H9 (cell line): Measurements from ENCODE around the gene ZNF467. TPM values are rescaled to one million over a fixed set of nuclear protein-coding genes. Genes with fewer than 3 reads are reported as not detected.

ENCODE experiments used
- DNase-seq: peaks from one replicate; pipeline ENCODE4 v3.0.0-alpha.2; 2017
- H2AFZ ChIP-seq: one replicate; pipeline ENCODE4 v1.6.1; 2013; ENCODE audit warnings: mild to moderate bottlenecking, low read length, control low read depth, moderate library complexity
- H2AK5ac ChIP-seq: 2 replicates; pipeline ENCODE4 v1.6.1; 2013; ENCODE audit warnings: low read length, control low read depth, mixed read lengths; ENCODE audit not compliant: insufficient read length
- H2BK120ac ChIP-seq: one replicate; pipeline ENCODE4 v1.6.1; 2013; ENCODE audit warnings: low read depth, mild to moderate bottlenecking, low read length, control low read depth, inconsistent platforms; ENCODE audit not compliant: poor library complexity, severe bottlenecking
- H2BK12ac ChIP-seq: 2 replicates; pipeline ENCODE4 v1.6.1; 2013; ENCODE audit warnings: low read length, control low read depth, mixed read lengths, low read depth; ENCODE audit not compliant: insufficient read length
- H2BK15ac ChIP-seq: 2 replicates; pipeline ENCODE4 v1.6.1; 2013; ENCODE audit warnings: low read depth, low read length, control low read depth
- H2BK20ac ChIP-seq: one replicate; pipeline ENCODE4 v1.6.1; 2013; ENCODE audit warnings: low read depth, mild to moderate bottlenecking, low read length, control low read depth, inconsistent platforms; ENCODE audit not compliant: poor library complexity, severe bottlenecking
- H2BK5ac ChIP-seq: 2 replicates; pipeline ENCODE4 v1.6.1; 2013; ENCODE audit warnings: low read length, control low read depth, mixed read lengths; ENCODE audit not compliant: insufficient read length
- H3K14ac ChIP-seq: 2 replicates; pipeline ENCODE4 v1.6.1; 2013; ENCODE audit warnings: low read length, control low read depth; ENCODE audit not compliant: insufficient read depth
- H3K18ac ChIP-seq: 2 replicates; pipeline ENCODE4 v1.6.1; 2013; ENCODE audit warnings: low read depth, mild to moderate bottlenecking, mixed read lengths, low read length, control low read depth; ENCODE audit not compliant: insufficient read length
- H3K23ac ChIP-seq: 2 replicates; pipeline ENCODE4 v1.6.1; 2013; ENCODE audit warnings: low read length, control low read depth, mixed read lengths, low read depth; ENCODE audit not compliant: insufficient read length
- H3K23me2 ChIP-seq: 2 replicates; pipeline ENCODE4 v1.6.1; 2013; ENCODE audit warnings: low read depth, mild to moderate bottlenecking, mixed read lengths, low read length, control low read depth; ENCODE audit not compliant: insufficient read length, poor library complexity, severe bottlenecking
- H3K27ac ChIP-seq: 2 replicates; pipeline ENCODE4 v1.5.1; 2013; ENCODE audit warnings: low read length, control low read depth, mixed read lengths, low read depth; ENCODE audit not compliant: insufficient read length
- H3K27me3 ChIP-seq: 2 replicates; pipeline ENCODE4 v1.6.1; 2013; ENCODE audit warnings: low read length, control low read depth, inconsistent platforms; ENCODE audit not compliant: insufficient read depth
- H3K4ac ChIP-seq: 2 replicates; pipeline ENCODE4 v1.6.1; 2013; ENCODE audit warnings: low read depth, mild to moderate bottlenecking, control low read depth, inconsistent platforms, low read length, moderate library complexity
- H3K4me1 ChIP-seq: 2 replicates; pipeline ENCODE4 v1.6.1; 2013; ENCODE audit warnings: low read length, control low read depth, inconsistent platforms; ENCODE audit not compliant: insufficient read depth
- H3K4me2 ChIP-seq: 2 replicates; pipeline ENCODE4 v1.6.1; 2013; ENCODE audit warnings: low read length, control low read depth, mixed read lengths; ENCODE audit not compliant: insufficient read length, insufficient read depth
- H3K56ac ChIP-seq: 2 replicates; pipeline ENCODE4 v1.6.1; 2013; ENCODE audit warnings: low read depth, mild to moderate bottlenecking, mixed read lengths, low read length, control low read depth; ENCODE audit not compliant: insufficient read length
- H3K79me1 ChIP-seq: 2 replicates; pipeline ENCODE4 v1.6.1; 2013; ENCODE audit warnings: low read depth, mild to moderate bottlenecking, moderate library complexity, low read length, control low read depth, inconsistent platforms; ENCODE audit not compliant: insufficient read depth, poor library complexity, severe bottlenecking
- H3K79me2 ChIP-seq: 2 replicates; pipeline ENCODE4 v1.6.1; 2013; ENCODE audit warnings: low read length, control low read depth, inconsistent platforms; ENCODE audit not compliant: insufficient read depth
- H3K9ac ChIP-seq: 2 replicates; pipeline ENCODE4 v1.6.1; 2013; ENCODE audit warnings: low read length, control low read depth, mixed read lengths; ENCODE audit not compliant: insufficient read length; ENCODE audit errors: extremely low read depth
- H3K9me3 ChIP-seq: one replicate; pipeline ENCODE4 v1.6.1; 2013; ENCODE audit warnings: low read depth, low read length, inconsistent platforms; ENCODE audit not compliant: control insufficient read depth
- H3T11ph ChIP-seq: one replicate; pipeline ENCODE4 v1.6.1; 2013; ENCODE audit warnings: mild to moderate bottlenecking, low read length, control low read depth, inconsistent platforms
- H4K20me1 ChIP-seq: one replicate; pipeline ENCODE4 v1.6.1; 2013; ENCODE audit not compliant: control insufficient read depth, insufficient read length, insufficient read depth
- H4K5ac ChIP-seq: 2 replicates; pipeline ENCODE4 v1.6.1; 2013; ENCODE audit warnings: low read depth, mild to moderate bottlenecking, mixed read lengths, low read length, control low read depth; ENCODE audit not compliant: insufficient read length
- H4K8ac ChIP-seq: replicated peaks from 2 replicates; pipeline ENCODE4 v1.6.1; 2013; ENCODE audit warnings: low read length, control low read depth, mixed read lengths, low read depth; ENCODE audit not compliant: insufficient read length
- H4K91ac ChIP-seq: 2 replicates; pipeline ENCODE4 v1.6.1; 2013; ENCODE audit warnings: low read depth, mild to moderate bottlenecking, moderate library complexity, mixed read lengths, low read length, control low read depth; ENCODE audit not compliant: insufficient read length
- H3K27ac Mint-ChIP-seq, 3 experiments: 2 replicates in 2 of 3; 3 replicates in 1 of 3; pipeline ENCODE4 v1.8.0; 2020 to 2021; ENCODE audit warnings: mixed read lengths in 3 of 3, mild to moderate bottlenecking in 1 of 3, moderate library complexity in 1 of 3
- H3K27me3 Mint-ChIP-seq: 2 replicates; pipeline ENCODE4 v1.8.0; 2021; ENCODE audit warnings: low read depth, mild to moderate bottlenecking, moderate library complexity, mixed read lengths
- H3K36me3 Mint-ChIP-seq, 3 experiments: 2 replicates in 2 of 3; 3 replicates in 1 of 3; pipeline ENCODE4 v1.8.0; 2020 to 2021; ENCODE audit warnings: low read depth in 3 of 3, mixed read lengths in 3 of 3; ENCODE audit not compliant: insufficient read depth in 1 of 3
- H3K4me1 Mint-ChIP-seq, 2 experiments: 2 replicates each; pipeline ENCODE4 v1.8.0; 2020; ENCODE audit warnings: mixed read lengths in 2 of 2
- H3K4me3 Mint-ChIP-seq, 2 experiments: 2 replicates in 1 of 2; 3 replicates in 1 of 2; pipeline ENCODE4 v1.8.0; 2020 to 2021; ENCODE audit warnings: mild to moderate bottlenecking in 2 of 2, mixed read lengths in 2 of 2, moderate library complexity in 1 of 2
- H3K9me3 Mint-ChIP-seq, 2 experiments: 2 replicates in 1 of 2; 3 replicates in 1 of 2; pipeline ENCODE4 v1.8.0; 2020; ENCODE audit warnings: mild to moderate bottlenecking in 2 of 2, mixed read lengths in 2 of 2, moderate library complexity in 1 of 2
- CTCF ChIP-seq: fragments of 200-600 bp; sonication (generic); conservative IDR thresholded peaks from 3 replicates; pipeline ENCODE4 v1.8.0; 2021; ENCODE audit warnings: antibody characterized with exemption, mild to moderate bottlenecking
- WGBS: extraction: QIAGEN DNeasy Blood & Tissue Kit; methylation state at CpG from one replicate; pipeline ENCODE4 v1.1.7; 2013; ENCODE audit warnings: missing lambda C conversion rate, low lambda C conversion rate, mixed read lengths; ENCODE audit not compliant: insufficient read length; ENCODE audit errors: extremely low coverage; 5-methylcytosine and 5-hydroxymethylcytosine counted together
- total RNA-seq: library from RNA; stranded (reverse); gene quantifications from 2 replicates; pipeline ENCODE4 v1.2.1, GENCODE V29; 2021

Gene ZNF467
- total RNA-seq, 1 experiment from 2014 or later: 0.31 TPM

DNA sequence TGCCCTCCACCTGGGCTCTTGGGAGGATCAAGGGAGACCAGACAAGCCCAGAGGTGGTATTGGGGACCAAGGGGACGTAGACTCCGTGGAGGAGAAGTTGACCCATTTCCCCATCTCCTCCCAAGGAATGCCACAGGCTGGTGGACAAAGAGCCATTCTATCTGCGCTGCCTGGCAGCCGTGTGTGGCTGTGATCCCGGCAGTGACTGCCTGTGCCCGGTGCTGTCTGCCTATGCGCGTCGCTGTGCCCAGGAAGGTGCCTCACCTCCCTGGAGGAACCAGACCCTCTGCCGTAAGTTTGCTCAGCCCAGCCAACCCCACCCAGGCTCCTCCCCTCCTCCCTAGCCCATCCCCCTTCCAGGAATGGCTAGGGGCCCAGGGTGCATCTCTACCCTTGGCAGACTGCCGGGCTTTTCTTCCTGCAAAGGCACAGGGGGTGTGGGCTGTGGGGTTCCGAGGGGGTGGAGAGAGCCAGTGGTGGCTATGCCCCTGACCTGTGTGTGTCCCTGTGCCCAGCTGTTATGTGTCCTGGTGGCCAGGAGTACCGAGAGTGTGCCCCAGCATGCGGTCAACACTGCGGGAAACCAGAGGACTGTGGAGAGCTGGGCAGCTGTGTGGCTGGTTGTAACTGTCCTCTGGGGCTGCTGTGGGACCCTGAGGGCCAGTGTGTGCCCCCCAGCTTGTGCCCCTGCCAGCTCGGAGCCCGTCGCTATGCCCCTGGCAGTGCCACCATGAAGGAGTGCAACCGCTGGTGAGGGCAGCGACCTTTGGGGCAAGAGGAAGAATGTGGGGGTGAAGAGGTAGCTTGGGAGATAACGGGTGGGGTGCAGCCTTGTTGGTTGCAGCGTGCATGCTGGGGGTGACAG is 10.2 kb upstream of the ZNF467 start:
- H3K27ac ChIP-seq: no peak overlapping the region

More for the DNA sequence above, 10.2 kb upstream of the ZNF467 start:
- Histone ChIP-seq H3K9ac (no peak overlapping the region), H4K20me1 (peaks cover 4% of the 10 kb centered on the region), H3K18ac (no peak overlapping the region), H3T11ph (no peak overlapping the region), H3K4me1 (no peaks in the 10 kb centered on the region), H3K27me3 (no peaks in the 10 kb centered on the region; the same call in 1 of the 2 replicates), H2BK5ac (no peak overlapping the region), H2BK15ac (no peak overlapping the region), H3K56ac (no peak overlapping the region), H3K9me3 (no peaks in the 10 kb centered on the region), H3K79me1 (no peaks in the 10 kb centered on the region), H3K23me2 (no peaks in the 10 kb centered on the region), H3K79me2 (no peaks in the 10 kb centered on the region), H2BK120ac (no peak overlapping the region), H3K4ac (no peak overlapping the region), H2AK5ac (no peak overlapping the region), H3K14ac (no peak overlapping the region; the same call in 1 of the 2 replicates), H2BK20ac (no peak overlapping the region), H4K91ac (no peak overlapping the region), H4K8ac (no peak overlapping the region), H2AFZ (no peak overlapping the region), H3K23ac (no peak overlapping the region), H2BK12ac (no peak overlapping the region), H3K4me2 (no peak overlapping the region), H4K5ac (no peak overlapping the region)
- Mint-ChIP-seq H3K9me3 (no peaks in the 10 kb centered on the region; a peak in 1 of 5 replicates), H3K27me3 (peaks cover 56% of the 10 kb centered on the region), H3K36me3 (no peaks in the 10 kb centered on the region), H3K4me3 (no peak overlapping the region), H3K4me1 (peaks cover 2 to 20% of the 10 kb centered on the region in 2 experiments; a peak in 3 of 4 replicates), H3K27ac (no peak overlapping the region)
- DNase-seq: no peak
- WGBS: no CpG with 5 or more reads among the region's 22 CpGs
- TF ChIP-seq CTCF: no peak
